ENCODE data around the gene SETD1A.

GRCh38 chr16:30980023-30980371 lies 22.4 kb downstream of the SETD1A start:
- TF ChIP-seq POLR2A (IDR thresholded peaks at IDR 0.05; ENCODE audit: low read depth, low read length) (no peak), POLR2AphosphoS5 (IDR thresholded peaks at IDR 0.05; ENCODE audit: low read depth, low read length) (no peak), TAF1 (IDR thresholded peaks at IDR 0.05; ENCODE audit: low read depth, low read length) (no peak)
